ENCODE data around the gene ATAT1.
"Not testable (repeated sequence)": the region's sequence is repeated elsewhere in the genome, so short reads cannot be mapped to it uniquely, and the experiment has no call there.

Gene ATAT1

GRCh38 chr6:30656513-30656912, 29.8 kb downstream of the ATAT1 start:
- H3K36me3 ChIP-seq (ENCODE audit: low read length): peaks cover 13% of the 10 kb centered on the region; the same call in 1 of the 2 replicates
- peaks cover 16% of the 10 kb centered on the region for H3F3A ChIP-seq (ENCODE audit: insufficient read depth)
- TF ChIP-seq EZH2phosphoT487 (conservative IDR thresholded peaks at IDR 0.05; ENCODE audit: low read length): no peak
- TF ChIP-seq, protein P1, sequence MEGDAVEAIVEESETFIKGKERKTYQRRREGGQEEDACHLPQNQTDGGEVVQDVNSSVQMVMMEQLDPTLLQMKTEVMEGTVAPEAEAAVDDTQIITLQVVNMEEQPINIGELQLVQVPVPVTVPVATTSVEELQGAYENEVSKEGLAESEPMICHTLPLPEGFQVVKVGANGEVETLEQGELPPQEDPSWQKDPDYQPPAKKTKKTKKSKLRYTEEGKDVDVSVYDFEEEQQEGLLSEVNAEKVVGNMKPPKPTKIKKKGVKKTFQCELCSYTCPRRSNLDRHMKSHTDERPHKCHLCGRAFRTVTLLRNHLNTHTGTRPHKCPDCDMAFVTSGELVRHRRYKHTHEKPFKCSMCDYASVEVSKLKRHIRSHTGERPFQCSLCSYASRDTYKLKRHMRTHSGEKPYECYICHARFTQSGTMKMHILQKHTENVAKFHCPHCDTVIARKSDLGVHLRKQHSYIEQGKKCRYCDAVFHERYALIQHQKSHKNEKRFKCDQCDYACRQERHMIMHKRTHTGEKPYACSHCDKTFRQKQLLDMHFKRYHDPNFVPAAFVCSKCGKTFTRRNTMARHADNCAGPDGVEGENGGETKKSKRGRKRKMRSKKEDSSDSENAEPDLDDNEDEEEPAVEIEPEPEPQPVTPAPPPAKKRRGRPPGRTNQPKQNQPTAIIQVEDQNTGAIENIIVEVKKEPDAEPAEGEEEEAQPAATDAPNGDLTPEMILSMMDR (IDR thresholded peaks at IDR 0.05; ENCODE audit: insufficient read depth, low read length, poor library complexity, severe bottlenecking): no peak
- H3K4me3 ChIP-seq (ENCODE audit: insufficient read depth, low read length, poor library complexity, severe bottlenecking): no peak overlapping the region
- H3K79me2 ChIP-seq (ENCODE audit: insufficient read depth, low read length): no peaks in the 10 kb centered on the region
- no peak overlapping the region for H3K27ac ChIP-seq (ENCODE audit: low read depth, low read length)
- no peak overlapping the region for H3K4me2 ChIP-seq (ENCODE audit: low read depth, low read length, poor library complexity, severe bottlenecking)
- no peaks in the 10 kb centered on the region for H4K20me1 ChIP-seq (ENCODE audit: low read depth, low read length)
- no peak overlapping the region for H3K9ac ChIP-seq (ENCODE audit: low read length)
- no peaks in the 10 kb centered on the region for H3K9me2 ChIP-seq (replicated peaks; ENCODE audit: insufficient read depth, low read length)
- no peaks in the 10 kb centered on the region for H3K27me3 ChIP-seq (ENCODE audit: low read length)
- no peak overlapping the region for H2AFZ ChIP-seq (ENCODE audit: low read depth, low read length, severe bottlenecking)
- H3K9me3 ChIP-seq (ENCODE audit: insufficient read depth, low read length): no peaks in the 10 kb centered on the region

- no peak for TF ChIP-seq EZH2phosphoT487 (conservative IDR thresholded peaks at IDR 0.05; ENCODE audit: low read length)
- TF ChIP-seq, protein P1 (IDR thresholded peaks at IDR 0.05; ENCODE audit: insufficient read depth, low read length, poor library complexity, severe bottlenecking): no peak
- H3F3A ChIP-seq (ENCODE audit: insufficient read depth): peaks cover 12% of the 10 kb centered on the region
- peaks cover 19% of the 10 kb centered on the region; the same call in 1 of the 2 replicates for H3K36me3 ChIP-seq (ENCODE audit: low read length)
- no peak overlapping the region for H3K27ac ChIP-seq (ENCODE audit: low read depth, low read length)
- H3K9me2 ChIP-seq (replicated peaks; ENCODE audit: insufficient read depth, low read length): no peaks in the 10 kb centered on the region
- no peak overlapping the region for H3K4me2 ChIP-seq (ENCODE audit: low read depth, low read length, poor library complexity, severe bottlenecking)
- no peak overlapping the region for H3K9ac ChIP-seq (ENCODE audit: low read length)
- H3K27me3 ChIP-seq (ENCODE audit: low read length): no peaks in the 10 kb centered on the region
- no peaks in the 10 kb centered on the region for H3K9me3 ChIP-seq (ENCODE audit: insufficient read depth, low read length)
- H2AFZ ChIP-seq (ENCODE audit: low read depth, low read length, severe bottlenecking): no peak overlapping the region
- no peak overlapping the region for H3K4me3 ChIP-seq (ENCODE audit: insufficient read depth, low read length, poor library complexity, severe bottlenecking)
- H4K20me1 ChIP-seq (ENCODE audit: low read depth, low read length): no peaks in the 10 kb centered on the region
- no peaks in the 10 kb centered on the region for H3K79me2 ChIP-seq (ENCODE audit: insufficient read depth, low read length)
Observed at GRCh38 chr6:30657454-30657853, 30.8 kb downstream of the ATAT1 start.

DNA sequence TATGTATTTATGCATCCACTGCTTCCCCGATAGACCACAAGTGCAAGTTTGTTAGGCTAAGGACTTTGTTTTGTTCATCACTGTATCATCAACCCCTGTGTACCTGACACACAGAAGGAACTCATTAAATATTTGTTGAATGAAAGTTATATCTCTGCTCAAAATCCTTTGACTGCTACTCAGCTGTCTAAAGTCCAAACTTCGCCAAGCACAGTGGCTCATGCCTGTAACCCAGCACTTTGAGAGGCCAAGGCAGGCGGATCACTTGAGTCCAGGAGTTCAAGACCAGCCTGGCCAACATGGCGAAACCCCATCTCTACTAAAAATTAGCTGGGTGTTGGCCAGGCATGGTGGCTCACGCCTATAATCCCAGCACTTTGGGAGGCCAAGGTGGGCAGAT, 31.2 kb downstream of the ATAT1 start:
- not testable (repeated sequence) for H3K79me2 ChIP-seq (ENCODE audit: insufficient read depth, low read length); H3K4me3 ChIP-seq (ENCODE audit: insufficient read depth, low read length, poor library complexity, severe bottlenecking); H3K9me2 ChIP-seq (replicated peaks; ENCODE audit: insufficient read depth, low read length); H3K9ac ChIP-seq (ENCODE audit: low read length); H3F3A ChIP-seq (ENCODE audit: insufficient read depth); H3K27ac ChIP-seq (ENCODE audit: low read depth, low read length); H3K9me3 ChIP-seq (ENCODE audit: insufficient read depth, low read length); H3K27me3 ChIP-seq (ENCODE audit: low read length); H4K20me1 ChIP-seq (ENCODE audit: low read depth, low read length); H2AFZ ChIP-seq (ENCODE audit: low read depth, low read length, severe bottlenecking); H3K4me2 ChIP-seq (ENCODE audit: low read depth, low read length, poor library complexity, severe bottlenecking)
- H3K36me3 ChIP-seq (ENCODE audit: low read length): peaks cover 22% of the 10 kb centered on the region; the same call in 1 of the 2 replicates

GRCh38 chr6:30664994-30665767, 38.5 kb downstream of the ATAT1 start:
- Histone ChIP-seq H3K27me3 (ENCODE audit: low read length) (no peaks in the 10 kb centered on the region), H3K36me3 (ENCODE audit: low read length) (peaks cover 26% of the 10 kb centered on the region; the same call in 1 of the 2 replicates), H3K4me3 (ENCODE audit: insufficient read depth, low read length, poor library complexity, severe bottlenecking) (no peak overlapping the region), H3K9me3 (ENCODE audit: insufficient read depth, low read length) (no peaks in the 10 kb centered on the region), H3K79me2 (ENCODE audit: insufficient read depth, low read length) (no peaks in the 10 kb centered on the region), H2AFZ (ENCODE audit: low read depth, low read length, severe bottlenecking) (no peak overlapping the region), H4K20me1 (ENCODE audit: low read depth, low read length) (no peaks in the 10 kb centered on the region), H3F3A (ENCODE audit: insufficient read depth) (peaks cover 3% of the 10 kb centered on the region; the same call in 1 of the 2 replicates), H3K9me2 (replicated peaks; ENCODE audit: insufficient read depth, low read length) (no peaks in the 10 kb centered on the region), H3K9ac (ENCODE audit: low read length) (no peak overlapping the region), H3K4me2 (ENCODE audit: low read depth, low read length, poor library complexity, severe bottlenecking) (no peak overlapping the region), H3K27ac (ENCODE audit: low read depth, low read length) (no peak overlapping the region)
- no peak for TF ChIP-seq EZH2phosphoT487 (conservative IDR thresholded peaks at IDR 0.05; ENCODE audit: low read length)
- TF ChIP-seq, protein P1 (IDR thresholded peaks at IDR 0.05; ENCODE audit: insufficient read depth, low read length, poor library complexity, severe bottlenecking): no peak

DNA sequence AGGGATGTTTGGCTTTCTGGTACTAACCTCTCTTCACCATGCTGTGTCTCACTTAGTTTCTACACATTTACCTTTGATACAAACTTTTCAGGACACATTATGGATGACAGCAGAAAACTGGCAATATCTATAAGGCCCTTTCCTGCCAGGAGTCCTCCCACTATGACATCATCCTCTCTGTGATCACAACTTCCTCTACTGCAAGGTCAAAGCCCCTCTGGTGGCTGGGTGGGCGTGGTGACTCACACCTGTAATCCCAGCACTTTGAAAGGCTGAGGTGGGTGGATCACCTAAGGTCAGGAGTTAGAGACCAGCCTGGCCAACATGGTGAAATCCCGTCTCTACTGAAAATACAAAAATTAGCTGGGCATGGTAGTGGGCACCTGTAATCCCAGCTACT, 39.6 kb downstream of the ATAT1 start:
- H3F3A ChIP-seq (ENCODE audit: insufficient read depth); H3K4me2 ChIP-seq (ENCODE audit: low read depth, low read length, poor library complexity, severe bottlenecking); H3K79me2 ChIP-seq (ENCODE audit: insufficient read depth, low read length); H3K9me2 ChIP-seq (replicated peaks; ENCODE audit: insufficient read depth, low read length); H3K4me3 ChIP-seq (ENCODE audit: insufficient read depth, low read length, poor library complexity, severe bottlenecking); H3K27me3 ChIP-seq (ENCODE audit: low read length); H3K27ac ChIP-seq (ENCODE audit: low read depth, low read length); H2AFZ ChIP-seq (ENCODE audit: low read depth, low read length, severe bottlenecking); H3K9me3 ChIP-seq (ENCODE audit: insufficient read depth, low read length); H3K9ac ChIP-seq (ENCODE audit: low read length); H4K20me1 ChIP-seq (ENCODE audit: low read depth, low read length): not testable (repeated sequence)
- peaks cover 25% of the 10 kb centered on the region; the same call in 1 of the 2 replicates for H3K36me3 ChIP-seq (ENCODE audit: low read length)

All from SU-DHL-6 (cell line).